Prostate gland (tissue), 2 donors: ENCODE results near the gene MAP3K13. TPM values are rescaled to one million over a fixed set of nuclear protein-coding genes. Genes with fewer than 3 reads are reported as not detected.

ENCODE experiments used
- DNase-seq: peaks from one replicate; pipeline ENCODE4 v3.0.0-alpha.2; 2019; ENCODE audit warnings: low spot score
- H3K27ac ChIP-seq, 2 donors: fragments of 200-600 bp; sonication (generic); 2 replicates each; pipeline ENCODE4 v1.5.1; 2017 to 2019
- H3K27me3 ChIP-seq: fragments of 200-600 bp; sonication (generic); replicated peaks from 2 replicates; pipeline ENCODE4 v1.5.1; 2019; ENCODE audit not compliant: insufficient read depth
- H3K36me3 ChIP-seq, 2 donors: fragments of 200-600 bp; sonication (generic); 1 replicate in 1 of 2; 2 replicates in 1 of 2; pipeline versions ENCODE4 v1.5.1 to v1.8.1; 2017 to 2019
- H3K4me1 ChIP-seq: fragments of 200-600 bp; sonication (generic); replicated peaks from 2 replicates; pipeline ENCODE4 v1.5.1; 2019
- H3K4me3 ChIP-seq, 2 donors: fragments of 200-600 bp; sonication (generic); 2 replicates each; pipeline ENCODE4 v1.5.1; 2017 to 2019
- H3K9me3 ChIP-seq: fragments of 200-600 bp; sonication (generic); 2 replicates; pipeline ENCODE4 v1.5.1; 2017
- POLR2A ChIP-seq: fragments of 450-650 bp; IDR thresholded peaks from one replicate; pipeline ENCODE4 v1.6.1; 2016; ENCODE audit warnings: antibody characterized with exemption, mild to moderate bottlenecking
- POLR2AphosphoS5 ChIP-seq: sonication (generic); formaldehyde crosslinking; IDR thresholded peaks from one replicate; pipeline ENCODE4 v1.6.1; 2017; ENCODE audit warnings: antibody characterized with exemption
- WGBS: methylation state at CpG from one replicate; pipeline ENCODE4 v1.1.5; 2018; 5-methylcytosine and 5-hydroxymethylcytosine counted together
- intact Hi-C: fragments of 100-400 bp; cut with DNase I; formaldehyde crosslinking; loops from one replicate; pipeline ENCODE4 v1.14.2; 2022
- total RNA-seq, 2 donors: library from RNA; depleted of rRNA; stranded (reverse); fragments of >200 nt; gene quantifications; one replicate each; pipeline ENCODE4 v1.1.0, GENCODE V29; 2016
- TF ChIP-seq, protein P1 (sequence below), 4 experiments: fragments of 200-600 bp in 2 of 4; fragments of 450-650 bp in 2 of 4; sonication (generic) in 2 of 4; IDR thresholded peaks; 1 replicate in 3 of 4; 2 replicates in 1 of 4; pipeline ENCODE4 v1.5.1; 2016 to 2019; ENCODE audit warnings: antibody characterized with exemption in 4 of 4, mild to moderate bottlenecking in 2 of 4, moderate library complexity in 2 of 4

MAP3K13 gene
- total RNA-seq, 2 donors from 2014 or later, result 32.9 to 51.1 TPM

DNA sequence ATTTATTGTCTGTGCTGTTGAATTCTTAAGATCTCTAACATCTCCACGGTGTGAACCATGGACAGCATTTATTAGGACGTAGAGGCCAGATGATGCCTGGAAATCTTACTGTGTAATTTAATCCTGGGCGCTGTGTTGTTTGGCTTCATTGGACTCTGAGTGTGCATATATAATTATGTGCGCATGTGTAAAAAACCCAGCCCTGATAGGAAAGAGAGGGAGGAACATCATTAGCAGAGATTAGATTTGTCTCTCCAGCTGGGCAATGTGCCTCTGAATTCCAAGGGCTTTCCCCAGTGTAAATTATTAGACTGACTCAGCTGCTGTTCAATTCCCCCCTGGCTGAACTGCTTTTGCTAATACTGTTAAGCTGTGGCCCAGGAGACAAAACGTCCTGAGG is 39.6 kb downstream of the MAP3K13 start:
- DNase-seq, result no peak
- Histone ChIP-seq H3K36me3 (no peaks in the 10 kb centered on the region), H3K27ac (no peak overlapping the region), H3K4me1 (no peaks in the 10 kb centered on the region), H3K27me3 (no peaks in the 10 kb centered on the region), H3K9me3 (no peaks in the 10 kb centered on the region), H3K4me3 (no peak overlapping the region)
- TF ChIP-seq POLR2AphosphoS5, result no peak
- TF ChIP-seq, protein P1, sequence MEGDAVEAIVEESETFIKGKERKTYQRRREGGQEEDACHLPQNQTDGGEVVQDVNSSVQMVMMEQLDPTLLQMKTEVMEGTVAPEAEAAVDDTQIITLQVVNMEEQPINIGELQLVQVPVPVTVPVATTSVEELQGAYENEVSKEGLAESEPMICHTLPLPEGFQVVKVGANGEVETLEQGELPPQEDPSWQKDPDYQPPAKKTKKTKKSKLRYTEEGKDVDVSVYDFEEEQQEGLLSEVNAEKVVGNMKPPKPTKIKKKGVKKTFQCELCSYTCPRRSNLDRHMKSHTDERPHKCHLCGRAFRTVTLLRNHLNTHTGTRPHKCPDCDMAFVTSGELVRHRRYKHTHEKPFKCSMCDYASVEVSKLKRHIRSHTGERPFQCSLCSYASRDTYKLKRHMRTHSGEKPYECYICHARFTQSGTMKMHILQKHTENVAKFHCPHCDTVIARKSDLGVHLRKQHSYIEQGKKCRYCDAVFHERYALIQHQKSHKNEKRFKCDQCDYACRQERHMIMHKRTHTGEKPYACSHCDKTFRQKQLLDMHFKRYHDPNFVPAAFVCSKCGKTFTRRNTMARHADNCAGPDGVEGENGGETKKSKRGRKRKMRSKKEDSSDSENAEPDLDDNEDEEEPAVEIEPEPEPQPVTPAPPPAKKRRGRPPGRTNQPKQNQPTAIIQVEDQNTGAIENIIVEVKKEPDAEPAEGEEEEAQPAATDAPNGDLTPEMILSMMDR (IDR thresholded peaks at IDR 0.05), result no peak
- TF ChIP-seq POLR2A, result no peak
- intact Hi-C loops, result no loop called here
- 47% methylated on average over 5 of the region's 5 CpGs for WGBS

DNA sequence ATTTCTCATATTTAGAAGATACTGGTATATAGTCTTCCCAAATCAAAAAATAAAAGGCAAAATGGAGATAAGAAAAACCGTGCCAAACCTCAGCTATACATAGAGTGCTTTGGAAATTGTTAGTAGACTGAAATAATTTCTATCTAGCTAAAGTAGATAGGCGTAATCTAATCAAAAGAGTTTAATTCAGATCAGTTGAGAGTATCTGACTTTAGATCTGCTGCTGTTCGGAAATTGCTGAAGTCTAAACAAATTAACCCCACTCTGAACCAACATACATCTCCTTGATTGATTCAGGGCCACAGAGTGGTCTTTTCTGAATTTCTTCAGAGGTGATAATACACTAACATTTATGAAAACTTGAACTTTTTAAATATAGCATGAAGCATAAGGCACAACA is 40.1 kb downstream of the MAP3K13 start:
- H3K4me1 ChIP-seq, result no peaks in the 10 kb centered on the region
- no peak overlapping the region for H3K27ac ChIP-seq
- no peak for DNase-seq
- no peaks in the 10 kb centered on the region for H3K36me3 ChIP-seq
- intact Hi-C loops, result no loop called here
- no peaks in the 10 kb centered on the region for H3K9me3 ChIP-seq
- TF ChIP-seq POLR2AphosphoS5 (no peak), POLR2A (no peak)
- TF ChIP-seq, protein P1 (IDR thresholded peaks at IDR 0.05), result no peak
- no peak overlapping the region for H3K4me3 ChIP-seq
- WGBS, result 85% methylated on average over 3 of the region's 3 CpGs
- no peaks in the 10 kb centered on the region for H3K27me3 ChIP-seq

DNA sequence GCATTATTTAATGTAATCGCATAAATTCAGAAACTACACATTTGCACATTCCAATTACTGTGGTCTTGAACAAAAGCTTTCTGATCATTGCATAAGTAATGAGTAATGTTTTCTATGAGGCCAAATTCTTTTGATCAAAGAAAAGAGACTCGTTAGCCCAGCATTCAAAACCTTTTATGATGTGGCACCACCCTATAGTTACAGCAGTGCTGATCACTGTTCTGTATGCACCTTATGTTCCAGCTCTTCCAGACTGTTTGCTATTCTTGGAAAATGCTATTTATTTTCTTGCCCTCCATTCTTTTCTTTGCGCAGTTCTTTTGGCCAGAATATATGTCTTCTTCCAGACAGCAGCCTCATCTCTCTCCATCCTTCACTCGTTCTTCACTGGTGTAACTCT is 42.3 kb downstream of the MAP3K13 start:
- Histone ChIP-seq H3K27me3 (no peaks in the 10 kb centered on the region), H3K4me3 (no peak overlapping the region), H3K36me3 (no peaks in the 10 kb centered on the region), H3K4me1 (no peaks in the 10 kb centered on the region), H3K9me3 (no peaks in the 10 kb centered on the region), H3K27ac (no peak overlapping the region)
- 83% methylated on average over 4 of the region's 4 CpGs for WGBS
- TF ChIP-seq POLR2AphosphoS5, result no peak
- no peak for TF ChIP-seq POLR2A
- no peak for DNase-seq
- intact Hi-C loops, result no loop called here

DNA sequence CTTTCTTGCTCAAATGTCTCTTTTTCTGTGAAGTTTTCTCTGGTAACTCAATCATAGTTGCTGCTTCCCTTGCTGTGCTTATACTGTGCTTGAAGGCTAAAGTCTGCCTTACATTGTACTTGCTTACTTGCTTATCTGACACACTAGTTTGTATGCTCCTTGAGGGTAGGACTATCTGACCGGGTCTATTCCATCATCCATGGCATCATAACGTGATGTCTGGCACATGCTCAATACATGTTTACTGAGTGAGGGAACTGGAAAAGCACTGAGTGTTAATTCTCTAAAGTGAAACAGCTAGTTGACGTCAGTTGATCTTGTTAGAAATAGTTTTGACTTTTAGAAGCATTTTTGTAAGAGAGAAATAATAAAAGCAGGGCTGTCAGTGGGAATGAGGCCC is 42.7 kb downstream of the MAP3K13 start:
- Histone ChIP-seq H3K4me1 (no peaks in the 10 kb centered on the region), H3K4me3 (no peak overlapping the region), H3K27ac (no peak overlapping the region), H3K36me3 (no peaks in the 10 kb centered on the region), H3K27me3 (no peaks in the 10 kb centered on the region), H3K9me3 (no peaks in the 10 kb centered on the region)
- 77% methylated on average over 3 of the region's 3 CpGs for WGBS
- TF ChIP-seq POLR2AphosphoS5 (no peak), POLR2A (no peak)
- TF ChIP-seq, protein P1 (IDR thresholded peaks at IDR 0.05), result no peak
- DNase-seq, result no peak
- intact Hi-C loops, result no loop called here

DNA sequence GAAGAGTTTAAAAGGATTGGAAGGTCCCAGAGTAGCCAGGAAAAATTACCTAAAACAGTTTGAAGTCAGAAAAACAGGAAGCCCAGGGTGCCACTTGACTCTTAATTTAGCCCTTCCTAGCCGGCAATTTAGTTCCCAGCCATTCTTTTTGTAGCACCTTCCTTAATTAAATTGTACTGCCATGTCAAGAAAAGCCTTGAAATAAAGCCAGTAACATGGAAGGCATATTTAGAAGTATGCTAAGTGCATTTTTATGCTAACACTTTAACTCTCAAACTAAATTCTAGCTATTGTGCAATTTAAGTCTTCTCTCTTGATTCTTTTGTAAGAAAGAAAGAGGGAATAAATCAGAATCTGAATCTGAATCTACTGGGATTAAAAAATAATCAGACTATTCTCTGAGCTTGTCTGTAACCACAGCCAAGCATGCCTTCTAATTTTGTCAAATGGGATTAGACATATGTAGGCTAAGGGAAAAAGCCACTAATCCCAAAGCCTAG is 43.2 kb downstream of the MAP3K13 start:
- Histone ChIP-seq H3K27me3 (no peaks in the 10 kb centered on the region), H3K36me3 (no peaks in the 10 kb centered on the region), H3K27ac (no peak overlapping the region), H3K9me3 (no peaks in the 10 kb centered on the region), H3K4me1 (no peaks in the 10 kb centered on the region), H3K4me3 (no peak overlapping the region)
- TF ChIP-seq, protein P1 (IDR thresholded peaks at IDR 0.05), result no peak
- TF ChIP-seq POLR2A (no peak), POLR2AphosphoS5 (no peak)
- intact Hi-C loops, result no loop called here
- no peak for DNase-seq
- WGBS, result 83% methylated on average over 1 of the region's 1 CpG
